Mucosa of rectum (tissue), 2 donors: ENCODE data around the gene TMPRSS11F.

ENCODE experiments used
- H3K27ac ChIP-seq, 2 donors: one replicate each; pipeline ENCODE4 v1.7.0; 2013; ENCODE audit warnings: inconsistent platforms in 2 of 2, low read depth in 2 of 2, low read length in 2 of 2
- H3K27me3 ChIP-seq, 2 donors: one replicate each; pipeline ENCODE4 v1.7.0; 2013; ENCODE audit warnings: low read length in 2 of 2; ENCODE audit not compliant: control insufficient read depth in 2 of 2, insufficient read depth in 2 of 2
- H3K36me3 ChIP-seq, 2 donors: one replicate each; pipeline ENCODE4 v1.7.0; 2013; ENCODE audit warnings: low read length in 2 of 2; ENCODE audit not compliant: control insufficient read depth in 2 of 2, insufficient read depth in 2 of 2
- H3K4me1 ChIP-seq, 2 donors: one replicate each; pipeline ENCODE4 v1.7.0; 2013; ENCODE audit warnings: low read length in 2 of 2, mild to moderate bottlenecking in 1 of 2; ENCODE audit not compliant: control insufficient read depth in 2 of 2, insufficient read depth in 2 of 2
- H3K4me3 ChIP-seq, 2 donors: one replicate each; pipeline ENCODE4 v1.7.0; 2013; ENCODE audit warnings: low read length in 2 of 2
- H3K9ac ChIP-seq, 2 donors: one replicate each; pipeline ENCODE4 v1.7.0; 2013; ENCODE audit warnings: low read length in 2 of 2, low read depth in 1 of 2, mild to moderate bottlenecking in 1 of 2
- H3K9me3 ChIP-seq, 2 donors: one replicate each; pipeline ENCODE4 v1.7.0; 2013; ENCODE audit warnings: low read length in 2 of 2; ENCODE audit not compliant: control insufficient read depth in 2 of 2
- donor health status: healthy.
- donor health status: Normal muscosa, but diverticular disease.

The TMPRSS11F gene

DNA sequence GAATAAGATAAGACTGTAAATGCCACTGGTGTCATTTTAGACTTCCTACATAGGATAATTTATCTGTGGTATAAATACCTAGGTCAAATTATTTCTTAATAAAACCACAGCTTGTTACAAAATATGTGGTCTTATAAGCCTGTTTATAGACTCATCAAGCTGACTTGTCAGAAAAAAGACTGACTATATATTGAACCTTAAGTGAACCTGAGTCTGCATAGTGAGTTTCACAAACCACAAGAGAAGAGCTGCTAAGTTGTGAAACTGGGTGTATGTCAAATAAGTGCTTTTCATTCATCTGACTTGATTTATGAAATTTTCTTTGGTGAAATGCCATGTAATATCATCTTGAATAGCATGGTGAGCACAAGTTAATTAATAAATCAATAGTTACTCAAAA, 118.0 kb downstream of the TMPRSS11F start:
- H3K4me3 ChIP-seq = no peak overlapping the region
- no peak overlapping the region for H3K27ac ChIP-seq
- no peaks in the 10 kb centered on the region for H3K9me3 ChIP-seq
- H3K9ac ChIP-seq = no peak overlapping the region
- no peaks in the 10 kb centered on the region for H3K4me1 ChIP-seq
- no peaks in the 10 kb centered on the region for H3K36me3 ChIP-seq
- no peaks in the 10 kb centered on the region for H3K27me3 ChIP-seq
